ENCODE data around the gene IGF2. TPM values are rescaled to one million over a fixed set of nuclear protein-coding genes. Genes with fewer than 3 reads are reported as not detected.

The IGF2 gene
- total and polyA plus RNA-seq, 2 donors (not counting 1 experiment from before 2014, with no cell fraction given), result not detected

DNA sequence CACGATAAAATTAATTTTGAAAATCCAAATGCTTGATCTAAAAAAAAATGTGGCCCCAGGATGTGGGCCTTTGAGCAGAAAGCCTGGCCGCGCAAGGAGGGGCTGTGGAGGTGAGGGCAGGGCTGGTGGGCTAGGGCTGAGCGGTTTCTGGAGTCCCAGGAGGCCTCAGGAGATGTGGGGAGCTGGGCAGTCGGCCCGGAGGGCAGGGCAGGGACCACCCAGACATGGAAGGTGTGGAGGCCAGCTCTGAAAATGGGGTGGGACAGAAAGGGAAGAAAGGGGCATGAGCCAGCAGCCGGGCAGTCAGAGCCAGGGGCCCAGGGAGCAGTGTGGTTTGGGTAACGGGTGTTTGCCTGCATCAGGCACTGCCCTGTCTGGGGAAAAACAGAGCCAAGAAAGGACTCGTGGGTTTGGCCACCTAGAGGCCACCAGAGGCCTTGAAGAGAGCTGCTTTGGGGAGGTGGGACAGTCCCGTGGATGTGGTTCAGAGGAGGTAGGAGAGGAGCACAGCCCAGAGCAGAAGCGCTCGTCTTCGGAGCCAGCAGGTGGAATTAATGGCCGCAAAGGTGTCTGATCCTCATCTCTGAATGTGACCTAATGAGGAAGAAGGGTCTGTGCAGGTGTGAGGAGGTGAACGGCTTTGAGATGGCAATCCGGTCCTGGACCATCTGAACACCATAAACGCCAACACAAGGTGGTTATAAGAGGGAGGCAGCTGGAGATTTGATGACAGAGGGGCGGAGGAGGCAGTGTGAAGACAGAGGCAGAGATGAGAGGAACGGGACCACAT, 50.2 kb downstream of the IGF2 start:
- no peak for TF ChIP-seq EZH2 (IDR thresholded peaks at IDR 0.05; ENCODE audit: borderline replicate concordance, insufficient read depth, low read depth, low read length, poor library complexity, severe bottlenecking)
- TF ChIP-seq, protein P1, sequence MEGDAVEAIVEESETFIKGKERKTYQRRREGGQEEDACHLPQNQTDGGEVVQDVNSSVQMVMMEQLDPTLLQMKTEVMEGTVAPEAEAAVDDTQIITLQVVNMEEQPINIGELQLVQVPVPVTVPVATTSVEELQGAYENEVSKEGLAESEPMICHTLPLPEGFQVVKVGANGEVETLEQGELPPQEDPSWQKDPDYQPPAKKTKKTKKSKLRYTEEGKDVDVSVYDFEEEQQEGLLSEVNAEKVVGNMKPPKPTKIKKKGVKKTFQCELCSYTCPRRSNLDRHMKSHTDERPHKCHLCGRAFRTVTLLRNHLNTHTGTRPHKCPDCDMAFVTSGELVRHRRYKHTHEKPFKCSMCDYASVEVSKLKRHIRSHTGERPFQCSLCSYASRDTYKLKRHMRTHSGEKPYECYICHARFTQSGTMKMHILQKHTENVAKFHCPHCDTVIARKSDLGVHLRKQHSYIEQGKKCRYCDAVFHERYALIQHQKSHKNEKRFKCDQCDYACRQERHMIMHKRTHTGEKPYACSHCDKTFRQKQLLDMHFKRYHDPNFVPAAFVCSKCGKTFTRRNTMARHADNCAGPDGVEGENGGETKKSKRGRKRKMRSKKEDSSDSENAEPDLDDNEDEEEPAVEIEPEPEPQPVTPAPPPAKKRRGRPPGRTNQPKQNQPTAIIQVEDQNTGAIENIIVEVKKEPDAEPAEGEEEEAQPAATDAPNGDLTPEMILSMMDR (IDR thresholded peaks at IDR 0.05), result no peak
- 79% methylated on average over 19 of the region's 19 CpGs for WGBS (ENCODE audit: insufficient coverage)
- intact Hi-C loops (cut with micrococcal nuclease), result no loop called here
- no peak overlapping the region for H3K27ac ChIP-seq (ENCODE audit: low read length in 2 of 2)
- H2AFZ ChIP-seq (ENCODE audit: insufficient read depth, low read depth, low read length, poor library complexity, severe bottlenecking), result no peak overlapping the region
- no peak overlapping the region for H3K4me2 ChIP-seq (replicated peaks; ENCODE audit: low read depth, low read length, poor library complexity, severe bottlenecking)
- H3K79me2 ChIP-seq (ENCODE audit: control insufficient read depth, insufficient read depth, low read length), result no peaks in the 10 kb centered on the region
- ChIA-PET POLR2A (interaction anchor here (0.6 kb wide), 1 partner anchor 1331 kb away, joined by 4 read pairs; no protein-coding TSS in a partner anchor), CTCF (no interaction called here)
- DNase-seq (no peak), ATAC-seq (ENCODE audit: low read depth) (no peak)
- no peak overlapping the region for H3K9ac ChIP-seq (ENCODE audit: low read length)
- peaks cover 6% of the 10 kb centered on the region for H3K9me3 Mint-ChIP-seq (ENCODE audit: insufficient read depth)
- H3K27ac Mint-ChIP-seq, result no peak overlapping the region
- H3K4me3 Mint-ChIP-seq, result no peak overlapping the region
- peaks cover 0 to 2% of the 10 kb centered on the region in 2 donors for H3K4me1 ChIP-seq (ENCODE audit: control insufficient read depth in 2 of 2, insufficient read depth in 2 of 2, low read length in 2 of 2)
- H3K4me1 Mint-ChIP-seq, result no peaks in the 10 kb centered on the region
- H3K27me3 Mint-ChIP-seq, result peaks cover 21% of the 10 kb centered on the region
- H4K20me1 ChIP-seq (ENCODE audit: control insufficient read depth, insufficient read depth, low read length, poor library complexity, severe bottlenecking), result no peaks in the 10 kb centered on the region
- H3K9me3 ChIP-seq (ENCODE audit: control extremely low read depth in 1 of 3, control insufficient read depth in 2 of 3, insufficient read depth in 1 of 3, low read length in 2 of 3), result peaks cover 0 to 34% (median 0%) of the 10 kb centered on the region in 3 donors
- no peak overlapping the region for H3K4me3 ChIP-seq (ENCODE audit: control extremely low read depth in 1 of 5, extremely low read depth in 1 of 5, insufficient read depth in 1 of 5, low read depth in 2 of 5, low read length in 4 of 5)
- H3K27me3 ChIP-seq (replicated peaks in 1 of 4; ENCODE audit: control extremely low read depth in 1 of 4, control insufficient read depth in 3 of 4, insufficient read depth in 4 of 4, low read length in 3 of 4), result peaks cover 0 to 7% (median 2%) of the 10 kb centered on the region in 4 experiments
- no peaks in the 10 kb centered on the region for H3K36me3 ChIP-seq (replicated peaks in 1 of 2; ENCODE audit: control extremely low read depth in 1 of 2, control insufficient read depth in 1 of 2, extremely low read depth in 1 of 2, insufficient read depth in 2 of 2, low read length in 1 of 2)

DNA sequence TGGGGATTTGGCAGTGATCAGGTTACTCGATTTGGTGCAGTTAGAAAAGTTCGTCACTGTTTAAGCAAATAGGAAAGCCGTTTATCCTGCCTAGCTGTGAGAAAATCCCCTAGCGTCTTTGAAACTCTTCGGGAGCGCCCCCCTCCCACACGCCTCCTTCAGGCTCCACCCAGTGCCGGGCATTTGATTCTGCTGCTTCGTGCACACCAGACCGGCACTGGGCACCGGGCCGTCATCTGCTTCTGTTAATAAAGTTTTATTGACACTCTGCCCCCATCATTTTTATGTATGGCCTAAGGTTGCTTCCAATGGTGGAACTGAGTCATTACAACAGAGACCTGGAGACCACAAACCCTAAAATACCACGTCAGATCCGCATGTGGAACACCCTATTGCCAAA, 50.9 kb downstream of the IGF2 start:
- Histone ChIP-seq H3K4me3 (ENCODE audit: control extremely low read depth in 1 of 5, extremely low read depth in 1 of 5, insufficient read depth in 1 of 5, low read depth in 2 of 5, low read length in 4 of 5) (no peak overlapping the region), H3K9me3 (ENCODE audit: control extremely low read depth in 1 of 3, control insufficient read depth in 2 of 3, insufficient read depth in 1 of 3, low read length in 2 of 3) (peaks cover 0 to 33% (median 0%) of the 10 kb centered on the region in 3 donors), H3K27ac (ENCODE audit: low read length in 2 of 2) (no peak overlapping the region), H4K20me1 (ENCODE audit: control insufficient read depth, insufficient read depth, low read length, poor library complexity, severe bottlenecking) (no peaks in the 10 kb centered on the region), H3K79me2 (ENCODE audit: control insufficient read depth, insufficient read depth, low read length) (no peaks in the 10 kb centered on the region), H2AFZ (ENCODE audit: insufficient read depth, low read depth, low read length, poor library complexity, severe bottlenecking) (no peak overlapping the region), H3K4me2 (replicated peaks; ENCODE audit: low read depth, low read length, poor library complexity, severe bottlenecking) (no peak overlapping the region), H3K9ac (ENCODE audit: low read length) (no peak overlapping the region), H3K4me1 (ENCODE audit: control insufficient read depth in 2 of 2, insufficient read depth in 2 of 2, low read length in 2 of 2) (peaks cover 0 to 2% of the 10 kb centered on the region in 2 donors), H3K36me3 (replicated peaks in 1 of 2; ENCODE audit: control extremely low read depth in 1 of 2, control insufficient read depth in 1 of 2, extremely low read depth in 1 of 2, insufficient read depth in 2 of 2, low read length in 1 of 2) (no peaks in the 10 kb centered on the region), H3K27me3 (replicated peaks in 1 of 4; ENCODE audit: control extremely low read depth in 1 of 4, control insufficient read depth in 3 of 4, insufficient read depth in 4 of 4, low read length in 3 of 4) (peaks cover 0 to 6% (median 2%) of the 10 kb centered on the region in 4 experiments)
- no peak overlapping the region for H3K27ac Mint-ChIP-seq
- peaks cover 6% of the 10 kb centered on the region for H3K9me3 Mint-ChIP-seq (ENCODE audit: insufficient read depth)
- no peak for DNase-seq
- POLR2A ChIA-PET, result no interaction called here
- CTCF ChIA-PET, result no interaction called here
- no peak overlapping the region for H3K4me3 Mint-ChIP-seq
- TF ChIP-seq, protein P1 (IDR thresholded peaks at IDR 0.05), result no peak
- no peak for TF ChIP-seq EZH2 (IDR thresholded peaks at IDR 0.05; ENCODE audit: borderline replicate concordance, insufficient read depth, low read depth, low read length, poor library complexity, severe bottlenecking)
- H3K27me3 Mint-ChIP-seq, result peaks cover 21% of the 10 kb centered on the region
- intact Hi-C loops (cut with micrococcal nuclease), result no loop called here
- no peak for ATAC-seq (ENCODE audit: low read depth)
- 87% methylated on average over 9 of the region's 14 CpGs for WGBS (ENCODE audit: insufficient coverage)
- H3K4me1 Mint-ChIP-seq, result no peaks in the 10 kb centered on the region

All from B cell (primary cell).